GM12801 (cell line): ENCODE data around the gene UBE3B.

Experiments
- CTCF ChIP-seq: IDR thresholded peaks from one replicate; pipeline ENCODE4 v1.5.1; 2011; ENCODE audit warnings: control low read depth; ENCODE audit not compliant: insufficient read length; ENCODE audit errors: extremely low read depth

The UBE3B gene

GRCh38 chr12:109494348-109494881 lies 17.0 kb downstream of the UBE3B start:
- TF ChIP-seq CTCF, result no peak

GRCh38 chr12:109495012-109495411 lies 17.6 kb downstream of the UBE3B start:
- no peak for TF ChIP-seq CTCF

- no peak for TF ChIP-seq CTCF
These were observed 18.9 kb downstream of the UBE3B start for GRCh38 chr12:109496306-109496705.

GRCh38 chr12:109497675-109498074 lies 20.2 kb downstream of the UBE3B start:
- TF ChIP-seq CTCF, result no peak

- TF ChIP-seq CTCF, result no peak
These were observed 23.2 kb downstream of the UBE3B start for GRCh38 chr12:109500406-109501185.

GRCh38 chr12:109501299-109501698 lies 23.9 kb downstream of the UBE3B start:
- TF ChIP-seq CTCF, result no peak

- TF ChIP-seq CTCF, result no peak
These were observed 24.9 kb downstream of the UBE3B start for GRCh38 chr12:109502332-109502731.
